GM12892 (cell line): Measurements from ENCODE around the gene SPATA16.

Experiments used
- POLR2A ChIP-seq: IDR thresholded peaks from 2 replicates; pipeline ENCODE4 v1.6.1; 2011; ENCODE audit warnings: low read depth, low read length, control low read depth
- POLR2AphosphoS5 ChIP-seq: IDR thresholded peaks from 2 replicates; pipeline ENCODE4 v1.6.1; 2011; ENCODE audit warnings: low read depth, low read length, control low read depth

- TF ChIP-seq POLR2AphosphoS5 (no peak), POLR2A (no peak)
These were observed 166.1 kb downstream of the SPATA16 start for GRCh38 chr3:172974969-172975368.
